OCI-LY3 (cell line): ENCODE data around the gene D2HGDH.

Experiments used
- CTCF ChIP-seq: fragments of 200-600, 300-600 bp; sonication (generic); IDR thresholded peaks from 2 replicates; pipeline ENCODE4 v1.5.1; 2014; ENCODE audit warnings: antibody characterized with exemption, low read length, low read depth
- EZH2phosphoT487 ChIP-seq: fragments of 200-600 bp; shearing (Covaris generic); IDR thresholded peaks from 2 replicates; pipeline ENCODE4 v1.6.1; 2018; ENCODE audit warnings: antibody characterized with exemption, mixed run types, low read depth

DNA sequence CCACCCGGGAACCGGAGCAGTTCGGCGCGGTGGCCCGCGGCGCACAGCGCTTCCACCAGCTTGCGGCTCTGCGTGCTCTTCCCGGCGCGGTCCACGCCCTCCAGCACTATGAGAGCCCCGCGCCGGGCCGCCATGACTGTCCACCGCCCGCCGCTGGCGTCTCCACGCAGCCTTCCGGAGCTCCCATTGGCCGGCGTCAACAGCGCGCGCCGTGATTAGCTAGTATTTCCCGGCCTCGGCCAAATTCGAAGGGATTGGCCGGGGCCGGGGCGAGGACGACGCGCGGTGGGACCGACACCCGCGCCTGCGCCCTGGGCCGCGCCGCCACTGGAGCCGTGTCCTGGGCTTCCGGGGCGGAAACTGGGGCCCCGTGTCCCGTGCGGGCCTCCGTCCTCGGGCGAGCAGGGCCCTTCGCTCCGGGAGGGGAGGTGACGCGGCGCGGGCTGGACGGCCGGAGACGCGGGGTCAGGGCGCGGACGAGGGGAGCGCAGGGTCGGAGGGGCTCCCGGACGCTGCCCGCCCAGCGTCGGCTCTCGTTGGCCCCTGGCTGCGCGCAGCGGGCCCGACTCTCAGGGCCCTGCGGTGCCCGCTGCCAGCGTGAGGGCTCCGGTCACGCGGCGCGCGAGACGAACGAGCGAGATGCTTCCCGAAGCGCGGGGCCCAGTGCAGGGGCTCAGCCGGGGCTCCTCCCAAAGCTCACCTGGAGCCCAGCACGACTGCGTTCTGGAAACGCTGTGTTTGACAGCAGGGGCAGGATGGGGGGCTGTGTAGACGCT, 47.6 kb upstream of the D2HGDH start, which contains the start of gene DTYMK:
- no peak for TF ChIP-seq CTCF
- no peak for TF ChIP-seq EZH2phosphoT487
